ENCODE results near the gene PNLIPRP2. TPM values are rescaled to one million over a fixed set of nuclear protein-coding genes. Genes with fewer than 3 reads are reported as not detected.

PNLIPRP2 gene
- total RNA-seq, 2 experiments from 2014 or later = not detected

- Mint-ChIP-seq H3K4me3 (no peak overlapping the region), H3K4me1 (no peaks in the 10 kb centered on the region), H3K27me3 (peaks cover 44% of the 10 kb centered on the region), H3K36me3 (no peaks in the 10 kb centered on the region), H3K27ac (no peak overlapping the region), H3K9me3 (no peaks in the 10 kb centered on the region)
- DNase-seq = no peak
These were observed 9.3 kb downstream of the PNLIPRP2 start for GRCh38 chr10:116630020-116630419.

GRCh38 chr10:116631871-116632295 is 11.1 kb downstream of the PNLIPRP2 start:
- no peak for DNase-seq
- Mint-ChIP-seq H3K36me3 (no peaks in the 10 kb centered on the region), H3K27ac (no peak overlapping the region), H3K9me3 (no peaks in the 10 kb centered on the region), H3K27me3 (peaks cover 40% of the 10 kb centered on the region), H3K4me1 (no peaks in the 10 kb centered on the region), H3K4me3 (no peak overlapping the region)

GRCh38 chr10:116632596-116633215 is 12.0 kb downstream of the PNLIPRP2 start:
- Mint-ChIP-seq H3K27ac (no peak overlapping the region), H3K27me3 (peaks cover 37% of the 10 kb centered on the region), H3K9me3 (no peaks in the 10 kb centered on the region), H3K4me3 (no peak overlapping the region), H3K36me3 (no peaks in the 10 kb centered on the region), H3K4me1 (peaks cover under 1% of the 10 kb centered on the region)
- no peak for DNase-seq

- no peak for DNase-seq
- Mint-ChIP-seq H3K4me1 (peaks cover 5% of the 10 kb centered on the region), H3K36me3 (no peaks in the 10 kb centered on the region), H3K27me3 (peaks cover 35% of the 10 kb centered on the region), H3K9me3 (no peaks in the 10 kb centered on the region), H3K4me3 (no peak overlapping the region), H3K27ac (no peak overlapping the region)
These were observed 12.5 kb downstream of the PNLIPRP2 start for GRCh38 chr10:116633216-116633600.

- no peak for DNase-seq
- H3K9me3 Mint-ChIP-seq = no peaks in the 10 kb centered on the region
These were observed 13.6 kb downstream of the PNLIPRP2 start for GRCh38 chr10:116634126-116634975.

GRCh38 chr10:116636385-116636784 is 15.6 kb downstream of the PNLIPRP2 start:
- Mint-ChIP-seq H3K4me3 (no peak overlapping the region), H3K27ac (no peak overlapping the region), H3K9me3 (peaks cover 6% of the 10 kb centered on the region), H3K4me1 (peaks cover 6% of the 10 kb centered on the region), H3K27me3 (peaks cover 44% of the 10 kb centered on the region), H3K36me3 (no peaks in the 10 kb centered on the region)
- DNase-seq = no peak

More at GRCh38 chr10:116634126-116634975, 13.6 kb downstream of the PNLIPRP2 start:
- Mint-ChIP-seq H3K27ac (no peak overlapping the region), H3K4me1 (peaks cover 6% of the 10 kb centered on the region), H3K36me3 (no peaks in the 10 kb centered on the region), H3K27me3 (peaks cover 33% of the 10 kb centered on the region), H3K4me3 (no peak overlapping the region)

- no peak for DNase-seq
- no peak overlapping the region for H3K27ac Mint-ChIP-seq
- peaks cover 6% of the 10 kb centered on the region for H3K9me3 Mint-ChIP-seq
- H3K4me1 Mint-ChIP-seq = peaks cover 6% of the 10 kb centered on the region
- no peaks in the 10 kb centered on the region for H3K36me3 Mint-ChIP-seq
- H3K4me3 Mint-ChIP-seq = no peak overlapping the region
- peaks cover 49% of the 10 kb centered on the region for H3K27me3 Mint-ChIP-seq
These were observed 16.2 kb downstream of the PNLIPRP2 start for GRCh38 chr10:116636976-116637375.

- H3K4me3 Mint-ChIP-seq = no peak overlapping the region
- no peak for DNase-seq
These were observed 17.1 kb downstream of the PNLIPRP2 start for GRCh38 chr10:116637830-116638229.

GRCh38 chr10:116646502-116646901 is 25.7 kb downstream of the PNLIPRP2 start:
- Mint-ChIP-seq H3K9me3 (peaks cover 7% of the 10 kb centered on the region), H3K4me1 (no peaks in the 10 kb centered on the region), H3K36me3 (no peaks in the 10 kb centered on the region), H3K4me3 (no peak overlapping the region), H3K27ac (no peak overlapping the region), H3K27me3 (peaks cover 22% of the 10 kb centered on the region)
- no peak for DNase-seq

More at GRCh38 chr10:116637830-116638229, 17.1 kb downstream of the PNLIPRP2 start:
- Mint-ChIP-seq H3K27me3 (peaks cover 53% of the 10 kb centered on the region), H3K4me1 (peaks cover 6% of the 10 kb centered on the region), H3K9me3 (peaks cover 6% of the 10 kb centered on the region), H3K36me3 (no peaks in the 10 kb centered on the region), H3K27ac (no peak overlapping the region)

- DNase-seq = no peak
- H3K4me3 Mint-ChIP-seq = no peak overlapping the region
- H3K27ac Mint-ChIP-seq = no peak overlapping the region
- H3K27me3 Mint-ChIP-seq = peaks cover 25% of the 10 kb centered on the region
- no peaks in the 10 kb centered on the region for H3K36me3 Mint-ChIP-seq
- no peaks in the 10 kb centered on the region for H3K4me1 Mint-ChIP-seq
- H3K9me3 Mint-ChIP-seq = peaks cover 8% of the 10 kb centered on the region
These were observed 28.1 kb downstream of the PNLIPRP2 start for GRCh38 chr10:116648903-116649302.

GRCh38 chr10:116653885-116654284 is 33.1 kb downstream of the PNLIPRP2 start:
- Mint-ChIP-seq H3K4me1 (no peaks in the 10 kb centered on the region), H3K27ac (no peak overlapping the region), H3K27me3 (peaks cover 36% of the 10 kb centered on the region), H3K36me3 (no peaks in the 10 kb centered on the region), H3K9me3 (peaks cover 7% of the 10 kb centered on the region), H3K4me3 (no peak overlapping the region)
- no peak for DNase-seq

GRCh38 chr10:116654816-116655215 is 34.1 kb downstream of the PNLIPRP2 start:
- no peak for DNase-seq
- H3K27me3 Mint-ChIP-seq = peaks cover 36% of the 10 kb centered on the region
- no peaks in the 10 kb centered on the region for H3K4me1 Mint-ChIP-seq
- H3K9me3 Mint-ChIP-seq = peaks cover 1% of the 10 kb centered on the region
- H3K4me3 Mint-ChIP-seq = no peak overlapping the region
- H3K27ac Mint-ChIP-seq = no peak overlapping the region
- no peaks in the 10 kb centered on the region for H3K36me3 Mint-ChIP-seq

GRCh38 chr10:116655568-116655967 is 34.8 kb downstream of the PNLIPRP2 start:
- H3K36me3 Mint-ChIP-seq = no peaks in the 10 kb centered on the region
- no peak overlapping the region for H3K27ac Mint-ChIP-seq
- no peaks in the 10 kb centered on the region for H3K4me1 Mint-ChIP-seq
- peaks cover 39% of the 10 kb centered on the region for H3K27me3 Mint-ChIP-seq
- no peak overlapping the region for H3K4me3 Mint-ChIP-seq
- DNase-seq = no peak
- H3K9me3 Mint-ChIP-seq = peaks cover 1% of the 10 kb centered on the region

- Mint-ChIP-seq H3K4me3 (no peak overlapping the region), H3K27me3 (peaks cover 42% of the 10 kb centered on the region), H3K36me3 (no peaks in the 10 kb centered on the region), H3K27ac (no peak overlapping the region), H3K9me3 (peaks cover 1% of the 10 kb centered on the region), H3K4me1 (no peaks in the 10 kb centered on the region)
- no peak for DNase-seq
These were observed 35.3 kb downstream of the PNLIPRP2 start for GRCh38 chr10:116656044-116656443.

- H3K4me1 Mint-ChIP-seq = no peaks in the 10 kb centered on the region
- DNase-seq = no peak
- H3K27ac Mint-ChIP-seq = no peak overlapping the region
- no peaks in the 10 kb centered on the region for H3K36me3 Mint-ChIP-seq
- H3K9me3 Mint-ChIP-seq = peaks cover 1% of the 10 kb centered on the region
- H3K4me3 Mint-ChIP-seq = no peak overlapping the region
- peaks cover 37% of the 10 kb centered on the region for H3K27me3 Mint-ChIP-seq
These were observed 37.3 kb downstream of the PNLIPRP2 start for GRCh38 chr10:116657863-116658551.

Measured in activated naive CD8-positive, alpha-beta T cell treated with anti-CD3 and anti-CD28 coated beads for 36 hours (primary cell).